Amygdala (tissue), 56 donors: ENCODE results near the gene CBLN1.

Source experiments
- DNase-seq, 56 donors: peaks; one replicate each; lab custom pipeline; 2025; lab: John Stamatoyannopoulos, UW

Gene CBLN1

GRCh38 chr16:49281480-49281842 is at the start of gene CBLN1:
TSS of gene CBLN1 (minus strand) at chr16:49281838. CDS start at chr16:49281465, 373 bp downstream.
- no peak for DNase-seq

DNA sequence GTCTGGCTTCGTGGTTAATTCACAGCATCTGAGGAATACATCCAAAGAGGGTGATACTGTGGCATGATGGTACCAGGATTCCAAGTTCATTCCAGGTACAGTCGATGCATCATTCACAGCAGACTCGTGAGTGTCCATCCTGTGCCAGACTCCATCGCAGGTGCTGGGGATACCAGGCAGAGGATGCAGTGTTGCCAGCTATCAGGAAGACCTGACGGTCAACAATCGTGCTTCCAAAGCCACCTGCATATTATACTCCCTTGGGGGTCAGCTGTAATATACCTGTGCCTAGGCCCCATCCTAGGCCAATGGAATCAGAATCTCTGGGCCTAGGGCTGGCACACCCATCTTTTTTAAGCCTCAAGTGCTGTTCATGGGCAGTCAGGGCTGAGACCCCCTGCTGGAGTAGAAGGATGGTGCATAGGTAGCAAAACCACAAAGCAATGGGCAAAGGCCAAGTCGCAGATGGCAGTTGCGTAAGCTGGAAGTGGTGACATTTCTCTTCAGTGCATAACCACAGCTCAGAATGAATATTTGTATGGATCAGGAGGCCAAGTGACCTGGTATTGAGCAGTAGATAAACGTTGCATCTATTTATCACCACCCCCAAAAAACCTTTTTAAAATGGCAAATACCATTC is 49.0 kb upstream of the CBLN1 start:
- DNase-seq = no peak

DNA sequence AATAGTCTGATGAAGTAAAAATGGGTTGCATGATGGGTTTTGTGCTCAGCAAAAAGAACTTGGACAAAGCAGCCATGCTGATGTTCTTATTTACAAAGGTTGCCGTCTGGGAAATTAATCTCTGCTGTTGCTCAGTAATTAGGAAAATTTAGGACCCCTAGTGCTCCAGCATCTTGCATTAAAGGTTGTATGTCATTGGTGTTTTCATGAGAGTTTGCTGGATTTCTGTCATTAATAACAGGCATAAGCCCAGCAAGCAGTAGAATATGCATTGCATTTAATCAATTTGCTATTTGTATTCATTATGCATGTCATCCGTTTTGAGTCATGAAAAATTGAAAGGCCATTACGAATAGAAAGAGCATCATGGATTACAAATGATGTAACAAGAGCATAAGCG is 46.7 kb upstream of the CBLN1 start:
- no peak for DNase-seq

DNA sequence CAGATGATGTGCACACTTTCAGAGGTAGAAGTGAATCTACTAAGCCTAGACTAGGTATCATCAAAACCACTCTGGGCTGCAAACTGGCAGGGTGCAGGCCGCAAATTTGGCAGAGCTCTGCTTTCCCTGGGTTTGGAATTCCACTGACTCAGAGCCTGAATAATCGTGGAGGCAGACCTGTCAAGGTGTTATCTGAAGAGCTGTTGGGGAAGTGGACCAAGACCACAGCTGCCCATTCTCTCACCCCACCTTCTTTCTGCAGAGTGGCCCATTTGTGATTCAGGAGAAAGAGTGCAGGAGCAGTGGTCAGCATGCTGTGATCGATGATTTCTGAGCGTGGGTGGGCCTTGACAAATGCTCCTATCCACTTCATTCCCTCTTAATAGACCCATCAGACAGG is 45.8 kb upstream of the CBLN1 start:
- DNase-seq = no peak

DNA sequence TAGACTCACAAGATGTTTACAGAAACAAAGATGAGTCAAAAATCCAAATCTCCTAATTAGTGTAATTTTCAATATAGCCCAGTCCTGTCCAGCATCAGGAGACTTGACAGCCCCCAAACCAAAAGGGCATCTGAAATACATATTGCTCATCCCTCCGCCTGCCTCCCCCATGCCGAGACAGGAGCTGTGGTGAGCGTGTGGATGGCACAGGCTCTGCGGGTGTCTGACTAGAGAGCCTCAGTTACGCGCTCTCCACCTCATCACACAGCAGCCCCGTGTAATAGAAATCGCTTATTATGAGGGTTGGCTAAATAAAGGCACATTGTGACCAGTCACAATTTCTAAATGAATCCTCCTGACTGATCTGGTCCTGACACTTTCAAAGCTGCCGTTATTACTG is 43.1 kb upstream of the CBLN1 start:
- no peak for DNase-seq

DNA sequence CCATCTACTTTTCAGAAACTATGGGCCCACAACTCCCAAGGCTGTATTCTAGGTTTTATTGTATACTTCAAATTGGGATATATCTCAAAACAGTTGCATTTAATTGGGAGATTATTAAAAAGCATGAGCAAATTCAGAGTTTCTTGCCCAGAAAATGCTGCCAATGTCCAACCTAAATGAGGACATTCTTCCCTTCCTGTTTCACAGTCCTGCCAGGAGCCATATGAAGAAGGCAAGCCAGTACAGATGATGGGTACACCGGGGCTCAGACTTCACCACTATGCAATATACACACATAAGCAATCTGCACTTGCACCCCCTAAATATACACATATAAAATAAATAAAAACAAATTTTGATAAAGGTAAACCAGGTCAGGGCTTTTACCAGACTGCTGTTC is 34.0 kb upstream of the CBLN1 start:
- no peak for DNase-seq

GRCh38 chr16:49312389-49312985 is 30.8 kb upstream of the CBLN1 start:
- DNase-seq = no peak

DNA sequence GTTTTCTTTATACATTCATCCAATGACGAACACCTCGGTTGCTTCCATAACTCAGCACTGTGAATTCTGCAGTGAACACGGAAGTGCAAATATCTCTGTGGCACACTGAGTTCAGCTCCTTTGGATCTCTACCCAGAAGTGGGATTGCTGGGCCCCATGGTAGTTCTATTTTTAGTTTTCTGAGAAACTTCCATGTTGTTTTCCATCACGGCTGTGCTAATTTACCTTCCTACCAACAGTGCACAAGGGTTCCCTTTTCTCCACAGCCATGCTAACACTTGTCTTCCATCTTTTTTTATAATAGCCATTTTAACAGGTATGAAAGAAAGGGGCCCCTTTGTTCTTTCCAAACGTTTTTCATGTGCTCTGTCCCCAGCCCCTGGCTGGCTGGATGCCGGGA is 30.2 kb upstream of the CBLN1 start:
- no peak for DNase-seq

- DNase-seq = no peak
Observed at GRCh38 chr16:49307176-49307575, 25.5 kb upstream of the CBLN1 start.

DNA sequence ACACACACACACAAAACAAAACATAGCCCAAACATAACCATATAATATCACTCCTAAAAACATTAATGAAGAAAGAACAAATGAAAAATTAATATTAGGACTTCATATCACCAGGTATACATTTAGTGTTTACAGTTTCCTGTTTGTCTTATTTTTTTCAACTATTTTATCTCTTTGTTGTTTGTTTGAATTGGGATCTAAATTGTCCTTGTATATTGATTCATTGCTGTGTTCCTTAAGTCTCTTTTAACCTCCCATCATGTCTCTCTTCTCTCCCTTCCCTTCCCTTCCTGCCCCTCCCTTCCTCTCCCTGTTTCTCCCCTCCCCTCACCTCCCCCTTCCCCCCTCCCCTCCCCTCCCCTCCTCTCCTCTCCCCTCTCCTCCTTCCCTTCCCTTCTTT is 23.8 kb upstream of the CBLN1 start:
- DNase-seq = no peak

DNA sequence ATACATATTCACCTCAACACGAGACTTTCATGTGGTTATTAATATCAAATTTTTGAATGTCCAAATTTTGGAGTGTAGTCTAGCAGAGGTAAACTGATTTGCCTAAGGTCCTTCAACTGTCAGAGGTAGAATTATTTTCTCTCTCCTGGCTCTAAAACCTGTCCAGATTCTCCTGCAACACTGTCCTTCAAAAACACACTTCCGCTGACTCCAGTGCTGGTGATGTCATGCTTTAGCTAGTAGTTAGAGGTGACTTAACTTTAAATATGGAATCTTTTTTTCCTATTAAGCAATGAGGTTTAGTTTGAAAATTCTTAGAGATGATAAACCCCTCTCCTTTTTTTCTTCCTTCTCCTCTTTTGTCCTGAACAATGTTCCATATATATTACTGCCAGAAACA is 10.8 kb upstream of the CBLN1 start:
- DNase-seq = no peak

DNA sequence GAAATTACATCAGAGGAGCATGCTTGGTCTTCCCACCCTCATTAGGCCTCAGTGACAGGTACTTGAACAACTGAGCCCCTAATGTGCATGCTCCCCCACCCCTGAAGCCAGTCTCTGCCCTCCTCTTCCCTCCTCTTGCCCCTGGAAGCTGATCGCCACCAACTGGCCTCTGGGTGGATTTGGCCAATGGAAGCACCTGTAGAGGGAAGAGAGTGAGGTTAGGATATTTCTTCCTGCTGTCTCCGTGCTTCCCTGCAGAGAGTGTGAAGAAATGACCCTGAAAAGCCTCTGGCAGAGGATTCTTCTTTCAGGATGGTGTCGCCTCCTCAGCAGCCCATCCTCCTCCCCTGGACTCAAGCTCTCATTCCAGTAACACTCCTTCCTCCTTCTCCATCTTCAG is 5.9 kb upstream of the CBLN1 start:
- DNase-seq = no peak

DNA sequence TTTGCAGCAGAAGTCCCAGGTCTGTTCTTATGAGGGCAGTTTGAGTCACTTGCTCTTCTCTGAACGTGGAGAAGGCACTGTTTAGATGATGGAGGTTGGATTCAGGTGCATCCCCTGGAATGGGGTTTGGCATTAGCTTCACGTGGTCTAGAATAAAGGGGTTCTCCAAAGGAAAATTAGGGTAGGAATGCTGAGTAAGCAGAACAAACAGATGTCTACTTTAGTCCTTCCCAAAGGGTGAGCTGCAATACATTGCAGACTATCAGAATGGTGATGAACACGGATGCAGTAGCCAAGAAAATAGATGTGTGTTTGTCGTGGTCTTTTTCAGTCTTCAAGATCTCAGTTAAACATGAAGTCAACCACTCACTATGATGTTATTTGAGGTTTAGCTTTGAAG is 3.3 kb upstream of the CBLN1 start:
- no peak for DNase-seq

- DNase-seq = no peak
Observed at GRCh38 chr16:49283376-49284049, 1.9 kb upstream of the CBLN1 start.

DNA sequence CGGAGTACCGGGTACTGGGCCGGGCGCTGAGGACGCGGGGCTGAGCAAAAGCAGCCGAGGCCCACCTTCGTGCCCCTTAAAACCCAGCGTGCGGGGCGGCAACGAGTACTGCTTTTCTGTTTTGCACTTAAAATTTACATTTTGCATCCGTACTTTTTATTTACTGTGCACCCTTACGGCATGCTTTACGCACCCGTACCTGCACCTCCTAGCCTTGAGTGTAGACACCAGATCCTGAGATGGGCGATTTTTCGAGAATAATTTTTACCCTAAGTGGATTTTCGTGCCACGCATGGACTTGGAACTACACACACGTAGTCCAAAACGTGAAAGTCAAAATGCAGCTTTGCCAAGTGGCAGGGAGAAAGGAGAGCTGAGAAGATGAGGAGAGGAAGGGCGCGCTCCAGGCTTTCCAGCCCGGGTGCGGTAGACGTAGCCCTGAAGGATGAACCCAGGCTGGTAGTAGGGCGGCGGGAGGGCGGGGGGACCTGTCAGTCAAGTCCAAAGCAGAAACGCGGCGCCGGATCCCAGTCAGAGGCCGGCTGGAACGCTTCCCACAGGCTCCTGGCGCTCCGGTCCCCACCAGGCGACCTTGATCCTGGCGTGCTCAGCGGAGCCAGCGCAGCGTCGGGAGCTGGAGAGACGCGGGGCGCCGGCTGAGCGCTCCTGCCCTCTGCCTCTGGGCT is 1.2 kb upstream of the CBLN1 start:
- DNase-seq = peak in 1 of 56 donors; percentile 12

DNA sequence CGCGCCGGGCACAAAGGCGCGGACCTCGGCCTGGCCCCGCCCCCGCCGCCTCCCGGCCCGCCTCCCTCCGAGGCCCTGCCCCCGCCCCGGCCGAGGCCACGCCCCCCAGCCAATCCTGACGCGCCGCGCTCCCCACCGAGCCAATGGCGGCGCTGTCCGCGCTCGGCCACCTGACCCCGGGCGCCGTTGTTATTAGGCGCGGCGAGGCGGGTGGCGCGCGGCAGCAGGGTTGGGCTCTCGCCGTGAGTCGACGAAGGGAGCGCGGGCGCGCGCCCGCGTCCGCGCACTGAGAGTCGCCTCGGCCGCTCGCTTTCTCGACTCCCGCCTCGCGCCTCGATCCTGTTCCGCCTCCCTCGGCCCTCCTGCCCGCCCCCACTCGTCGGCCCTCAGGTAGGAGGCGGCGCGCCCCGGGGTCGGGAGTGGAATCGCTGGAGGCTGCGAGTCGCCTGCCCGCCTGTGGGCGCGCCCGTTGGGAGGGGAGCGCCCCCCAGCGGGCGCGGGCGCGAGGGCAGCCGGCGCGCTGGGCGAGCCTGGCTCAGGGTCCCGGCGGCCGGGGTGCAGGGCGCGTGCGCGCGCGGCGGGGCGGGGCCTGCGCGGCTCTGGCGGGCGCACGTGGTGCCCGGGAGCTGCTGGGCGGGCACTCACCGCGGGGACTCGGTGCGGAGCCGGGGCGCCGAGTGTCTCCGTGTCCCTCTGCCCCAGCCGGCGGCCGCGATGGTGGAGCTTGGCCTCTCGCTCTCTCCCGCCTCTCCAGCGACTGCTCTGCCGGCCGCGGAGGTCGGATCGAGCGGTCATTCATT is 405 bp upstream of the CBLN1 start:
- DNase-seq = peak; percentile 19 to 90 (median 80)

- DNase-seq = no peak
Observed at GRCh38 chr16:49280841-49281371, 732 bp downstream of the CBLN1 start.

DNA sequence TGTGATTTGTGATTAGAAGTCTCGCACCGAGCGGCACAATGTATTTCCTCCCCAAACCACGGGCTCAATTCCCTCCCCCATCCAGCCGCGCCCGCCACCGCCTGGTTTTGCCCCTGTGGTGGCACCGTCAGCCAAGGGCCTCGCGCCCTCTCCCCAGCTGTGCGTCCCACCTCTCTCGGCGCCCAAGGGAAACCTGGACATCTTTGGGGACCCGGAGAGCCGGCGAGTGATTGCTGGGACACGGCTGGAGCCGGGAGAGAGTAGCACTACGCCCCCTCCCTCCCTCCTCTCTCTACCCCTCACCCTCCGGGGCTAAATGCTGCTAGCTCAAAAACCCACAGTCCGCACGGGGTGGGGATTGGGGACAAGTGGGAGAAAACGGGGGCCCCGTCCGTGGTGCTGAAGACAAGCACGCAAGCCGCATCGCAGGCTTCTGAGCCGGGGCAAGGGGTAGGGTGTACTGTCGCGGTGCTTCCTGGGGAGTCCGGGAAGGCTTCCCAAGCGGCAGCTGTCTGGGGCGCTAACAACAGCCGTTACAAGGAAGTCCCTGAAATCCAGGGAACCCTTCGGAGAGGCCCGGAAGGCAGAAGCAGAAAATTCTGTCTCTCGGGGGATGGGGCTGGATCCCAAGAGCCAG is 1.4 kb downstream of the CBLN1 start:
- no peak for DNase-seq

DNA sequence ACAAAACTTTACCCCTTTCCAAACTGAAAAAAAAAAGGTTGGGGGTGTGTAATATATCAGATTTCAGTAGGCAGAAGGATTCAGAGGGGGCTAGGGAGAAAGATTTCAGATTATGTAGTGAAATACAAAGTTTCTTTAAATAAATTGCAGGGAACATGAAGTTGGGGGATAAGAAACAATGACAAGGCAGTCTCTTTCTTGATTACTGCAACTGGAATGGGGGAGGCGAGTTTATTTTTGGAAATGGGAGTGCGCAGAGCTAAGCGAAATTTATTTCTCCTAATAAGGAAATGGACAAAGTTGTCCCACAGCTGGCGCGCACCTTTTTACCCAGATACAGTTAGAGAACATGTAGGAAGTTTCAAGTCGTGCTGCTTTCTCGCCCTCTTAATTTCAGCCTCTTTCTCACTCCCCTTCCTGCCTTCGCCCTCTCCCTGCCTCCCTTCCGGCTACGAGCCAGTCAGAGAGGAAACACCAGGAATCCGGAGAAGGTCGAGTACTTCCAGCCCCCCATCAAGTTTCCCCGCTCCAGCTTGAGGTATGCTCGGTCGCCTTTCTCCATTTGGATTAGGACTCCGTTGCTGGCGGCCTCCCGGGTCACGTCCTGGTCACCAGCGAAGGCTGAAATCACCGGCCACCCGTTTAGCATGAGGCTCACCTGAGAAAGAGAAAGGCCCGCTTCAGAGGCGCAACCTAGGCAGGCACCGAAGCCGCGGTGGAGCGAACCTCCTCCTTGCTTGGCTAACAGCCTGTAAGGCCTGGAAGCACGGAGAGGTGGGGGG is 2.5 kb downstream of the CBLN1 start:
- no peak for DNase-seq

DNA sequence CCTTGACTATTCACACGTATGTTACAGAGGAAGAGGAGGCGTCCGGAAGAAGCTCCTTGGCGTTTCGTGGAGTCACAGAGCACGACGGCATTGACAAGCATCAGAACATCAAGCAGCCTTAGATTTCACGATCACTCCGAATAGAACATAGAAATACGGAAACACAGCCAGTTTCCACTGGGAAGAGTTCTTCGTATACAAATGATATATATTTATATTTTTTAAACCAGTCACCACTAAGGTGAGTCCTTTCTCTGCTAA is 3.1 kb downstream of the CBLN1 start:
- no peak for DNase-seq
